ENCODE measurements around the gene TKT.

TKT gene

DNA sequence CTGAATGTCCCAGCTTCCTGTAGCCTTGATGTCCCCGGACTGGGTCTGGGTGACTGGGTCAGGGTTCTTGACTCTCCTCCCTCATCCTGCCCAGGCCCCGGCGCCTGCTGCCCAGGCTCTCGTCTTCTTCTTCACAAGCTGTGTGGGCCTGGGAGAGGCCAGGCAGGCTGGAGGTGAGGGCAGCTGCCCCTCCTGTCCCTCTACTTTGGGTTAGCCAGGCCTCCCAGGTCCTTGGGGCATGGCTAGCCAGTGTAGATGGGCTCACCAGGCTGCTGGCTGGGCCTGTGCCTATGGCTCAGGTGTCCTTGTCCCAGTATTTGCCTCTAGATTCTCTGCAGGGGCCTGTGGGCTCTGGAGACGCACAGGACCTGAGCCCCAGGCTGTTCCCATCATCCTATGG, 31.8 kb downstream of the TKT start:
- no peak for ATAC-seq

DNA sequence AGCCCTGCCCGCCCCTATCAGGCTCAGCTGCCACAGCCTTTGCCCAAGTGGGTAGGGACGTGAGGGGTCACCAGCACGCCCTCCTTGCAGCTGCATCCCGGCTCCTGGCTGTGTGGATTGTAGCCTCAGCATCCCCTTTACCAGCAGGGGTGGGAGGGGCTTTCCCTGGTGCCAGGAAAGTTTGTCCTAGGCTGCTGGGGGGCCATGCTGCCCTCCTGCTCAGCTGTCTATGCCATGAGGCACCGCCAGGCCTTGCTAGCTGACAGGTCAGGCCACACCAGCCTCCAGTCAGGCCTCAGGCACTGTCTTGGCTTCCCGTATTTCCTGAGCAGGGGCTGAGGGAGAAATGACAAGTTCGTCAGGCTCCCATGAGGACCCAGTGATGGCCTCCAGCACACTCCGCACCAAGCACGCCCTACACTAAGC, 32.3 kb downstream of the TKT start:
- no peak for ATAC-seq

DNA sequence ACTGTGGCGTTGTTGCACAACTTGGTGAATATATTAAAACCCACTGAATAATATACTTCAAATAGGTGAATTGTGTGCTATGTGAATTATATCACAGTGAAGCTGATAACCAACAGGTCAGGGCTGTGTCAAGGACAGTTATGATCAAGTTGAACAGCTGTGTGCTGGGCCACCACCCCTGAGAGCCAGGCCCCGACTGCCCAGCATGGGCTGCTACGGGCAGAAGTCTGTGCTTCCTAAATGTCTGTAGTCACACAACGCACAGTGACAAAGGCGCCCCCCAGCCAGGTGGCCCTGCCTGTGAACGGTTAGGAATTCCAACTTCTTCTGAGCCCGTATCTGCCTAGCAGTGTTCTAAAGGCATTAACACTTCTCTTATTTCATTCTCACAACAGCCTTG, 32.8 kb downstream of the TKT start:
- no peak for ATAC-seq

DNA sequence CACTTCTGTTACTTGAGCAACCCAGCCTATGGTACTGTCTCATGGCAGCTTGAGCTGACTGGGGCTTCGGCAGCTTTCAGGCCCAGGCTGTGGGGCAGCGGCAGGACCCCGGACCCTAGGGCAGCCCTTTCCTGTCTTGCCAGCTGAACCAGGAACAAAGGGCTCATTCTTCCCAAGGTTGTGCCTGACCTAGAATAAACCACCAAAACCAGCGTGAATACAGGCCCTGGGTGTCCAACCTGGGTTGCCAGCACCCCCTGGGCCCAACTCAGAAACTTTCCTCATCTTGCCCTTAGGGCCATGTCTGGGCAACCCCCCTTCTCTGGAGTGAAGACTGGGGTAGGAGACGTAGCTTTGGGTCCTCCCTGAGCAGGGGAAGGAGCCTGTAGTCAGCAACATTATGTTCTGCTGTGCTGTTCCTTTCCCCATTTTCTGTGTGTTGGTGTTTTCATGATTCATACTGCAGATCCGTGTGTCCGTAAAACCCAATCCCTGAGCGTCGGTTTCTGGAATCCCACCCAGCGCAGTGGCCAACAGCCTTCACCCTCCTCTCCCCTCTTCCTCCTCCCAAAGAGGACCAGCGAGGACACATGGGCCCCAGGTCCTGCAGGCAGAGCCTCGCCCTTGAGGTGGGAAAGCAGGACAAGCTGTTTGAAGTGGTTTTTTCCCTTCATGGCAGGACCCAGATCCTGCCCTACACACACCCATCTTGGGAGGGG, 33.5 kb downstream of the TKT start:
- no peak for ATAC-seq

DNA sequence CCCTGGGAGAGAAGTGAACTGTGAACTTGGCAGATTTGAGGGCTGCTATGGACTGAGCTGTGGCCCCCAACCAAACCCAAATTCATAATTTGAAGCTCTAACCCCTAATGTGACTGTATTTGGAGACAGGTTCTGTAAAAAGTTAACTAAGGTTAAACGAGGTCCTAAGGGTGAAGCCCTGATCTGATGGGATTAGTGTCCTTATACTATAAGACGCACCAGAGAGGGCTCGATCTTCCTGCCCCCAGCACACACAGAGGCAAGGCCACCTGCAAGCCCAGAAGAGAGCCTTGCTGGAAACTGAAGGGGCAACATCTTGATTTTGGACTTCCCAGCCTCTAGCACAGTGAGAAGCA, 34.0 kb downstream of the TKT start:
- no peak for ATAC-seq

DNA sequence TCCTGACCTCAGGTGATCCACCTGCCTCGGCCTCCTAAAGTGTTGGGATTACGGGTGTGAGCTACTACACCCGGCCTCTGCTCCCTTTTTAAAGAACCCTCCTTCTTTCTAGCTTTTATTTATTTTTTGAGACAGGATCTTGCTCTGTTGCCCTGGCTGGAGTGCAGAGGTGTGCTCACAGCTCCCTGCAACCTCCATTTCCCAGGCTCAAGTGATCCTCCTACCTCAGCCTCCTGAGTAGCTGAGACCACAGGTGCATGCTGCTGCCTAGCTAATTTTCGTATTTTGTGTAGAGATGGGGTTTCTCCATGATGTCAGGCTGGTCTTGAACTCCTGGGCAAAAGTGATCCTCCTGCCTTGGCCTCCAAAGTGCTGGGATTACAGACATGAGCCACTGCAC, 34.5 kb downstream of the TKT start:
- ATAC-seq: no peak

DNA sequence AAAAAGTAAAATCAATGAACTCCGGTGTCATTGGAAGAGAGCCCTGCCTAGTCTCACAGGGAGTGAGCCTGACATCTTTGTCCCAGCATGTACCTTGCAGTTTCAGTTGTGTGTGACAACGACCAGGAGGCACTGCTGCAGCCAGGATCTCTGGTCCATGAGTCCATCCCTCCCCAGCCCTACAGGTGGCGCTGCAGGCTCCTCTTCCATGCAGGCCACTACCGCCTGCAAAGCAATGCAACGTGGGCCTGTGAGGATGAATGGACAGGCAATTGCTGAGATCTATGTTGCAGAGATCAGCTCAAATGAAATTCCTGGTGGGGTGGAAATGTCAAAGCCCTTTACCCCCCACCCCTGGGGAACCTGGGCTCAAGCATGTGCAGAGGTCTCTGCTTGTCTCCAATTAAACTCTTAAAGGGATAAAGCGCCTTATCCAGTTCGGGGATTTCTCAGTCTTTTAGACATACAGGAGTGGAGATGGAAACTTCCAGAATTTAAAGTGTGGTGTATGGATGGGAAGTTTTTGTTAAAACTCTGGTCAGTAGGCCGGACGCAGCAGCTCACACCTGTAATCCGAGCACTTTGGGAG, 35.8 kb downstream of the TKT start:
- ATAC-seq: peak; percentile 82 to 83

DNA sequence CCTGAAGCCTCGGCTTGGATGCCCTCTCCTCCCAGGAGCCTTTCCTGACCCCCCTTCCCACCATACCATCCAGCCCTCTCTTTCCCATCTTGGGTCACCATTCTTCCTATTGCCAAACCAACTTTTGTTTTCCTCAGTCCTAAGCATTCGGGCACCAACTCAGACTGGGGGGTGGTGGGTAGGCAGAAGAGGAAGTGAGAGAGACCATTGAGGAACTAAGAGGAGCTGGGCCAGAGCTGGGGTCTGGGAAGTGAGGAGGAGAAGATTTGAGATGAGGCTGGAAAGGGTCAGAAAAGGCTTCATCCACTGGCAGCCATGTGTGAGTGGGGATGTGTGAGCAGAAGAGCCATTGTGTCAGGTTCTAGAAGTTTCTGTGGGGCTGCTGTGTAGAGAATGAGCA, 37.7 kb downstream of the TKT start:
- ATAC-seq: no peak

DNA sequence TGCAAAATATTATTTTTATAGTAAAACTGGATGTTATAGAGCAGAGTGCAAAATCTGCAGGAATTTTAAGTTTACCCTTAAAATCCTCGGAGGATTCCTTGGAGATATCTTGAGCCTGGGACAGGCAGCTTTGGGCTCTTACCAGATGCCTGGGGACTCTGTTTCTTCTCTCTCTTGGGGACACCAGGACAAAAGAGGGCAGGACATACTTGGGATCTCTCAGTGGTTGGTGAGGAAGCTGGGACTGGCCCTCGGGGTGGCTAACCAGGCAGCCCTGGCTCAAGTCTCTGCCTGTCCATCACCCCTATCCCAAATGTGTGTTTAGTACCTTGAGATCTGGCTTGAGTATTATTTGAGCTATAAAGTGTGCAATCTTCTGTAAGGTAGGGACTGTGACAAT, 38.6 kb downstream of the TKT start:
- no peak for ATAC-seq

DNA sequence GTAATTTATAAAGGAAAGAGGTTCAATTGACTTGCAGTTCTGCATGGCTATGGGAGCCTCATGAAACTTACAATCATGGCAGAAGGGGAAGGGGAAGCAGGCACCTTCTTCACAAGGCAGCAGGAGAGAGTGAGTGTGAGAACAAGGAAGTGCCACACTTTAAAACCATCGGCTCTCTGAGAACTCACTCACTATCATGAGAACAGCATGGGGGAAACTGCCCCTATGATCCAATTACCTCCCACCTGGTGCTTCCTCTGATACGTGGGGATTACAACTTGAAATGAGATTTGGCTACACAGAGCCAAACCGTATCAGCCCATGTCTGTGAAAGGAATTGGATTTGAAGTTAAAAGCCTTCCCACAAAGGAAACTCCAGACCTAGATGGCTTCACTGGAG, 39.1 kb downstream of the TKT start:
- ATAC-seq: no peak

DNA sequence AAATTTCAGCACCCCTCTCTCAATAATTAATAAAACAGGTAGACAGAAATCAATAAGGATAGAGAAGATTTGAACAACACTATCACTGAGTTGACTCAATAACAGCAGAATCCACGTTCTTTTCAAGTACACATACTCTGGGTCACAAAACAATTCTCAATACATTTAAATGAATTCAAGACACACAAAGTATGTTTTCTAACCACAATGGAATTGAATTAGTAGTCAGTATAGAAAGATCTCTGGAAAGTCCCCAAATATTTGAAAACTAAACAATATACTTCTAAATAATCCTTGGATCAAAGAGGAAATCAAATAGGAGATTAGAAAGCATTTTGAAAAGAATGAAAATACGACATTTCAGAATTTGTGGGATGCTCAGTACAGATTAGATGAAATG, 40.0 kb downstream of the TKT start:
- ATAC-seq: no peak

DNA sequence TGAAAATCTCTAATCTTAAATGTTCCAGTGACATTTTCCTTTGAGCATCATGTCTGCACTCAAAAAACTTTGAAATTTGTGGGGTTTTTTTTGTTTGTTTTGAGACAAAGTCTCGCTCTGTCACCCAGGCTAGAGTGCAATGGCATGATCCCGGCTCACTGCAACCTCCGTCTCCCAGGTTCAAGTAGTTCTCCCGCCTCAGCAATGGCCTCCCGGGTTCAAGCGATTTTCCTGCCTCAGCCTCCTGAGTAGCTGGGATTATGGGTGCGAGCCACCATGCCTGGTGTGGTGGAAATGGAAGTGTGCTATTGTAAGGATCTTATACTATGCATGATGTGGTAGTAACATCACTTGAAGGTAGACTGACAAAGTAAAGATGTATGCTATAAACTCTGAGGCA, 42.5 kb downstream of the TKT start:
- no peak for ATAC-seq

DNA sequence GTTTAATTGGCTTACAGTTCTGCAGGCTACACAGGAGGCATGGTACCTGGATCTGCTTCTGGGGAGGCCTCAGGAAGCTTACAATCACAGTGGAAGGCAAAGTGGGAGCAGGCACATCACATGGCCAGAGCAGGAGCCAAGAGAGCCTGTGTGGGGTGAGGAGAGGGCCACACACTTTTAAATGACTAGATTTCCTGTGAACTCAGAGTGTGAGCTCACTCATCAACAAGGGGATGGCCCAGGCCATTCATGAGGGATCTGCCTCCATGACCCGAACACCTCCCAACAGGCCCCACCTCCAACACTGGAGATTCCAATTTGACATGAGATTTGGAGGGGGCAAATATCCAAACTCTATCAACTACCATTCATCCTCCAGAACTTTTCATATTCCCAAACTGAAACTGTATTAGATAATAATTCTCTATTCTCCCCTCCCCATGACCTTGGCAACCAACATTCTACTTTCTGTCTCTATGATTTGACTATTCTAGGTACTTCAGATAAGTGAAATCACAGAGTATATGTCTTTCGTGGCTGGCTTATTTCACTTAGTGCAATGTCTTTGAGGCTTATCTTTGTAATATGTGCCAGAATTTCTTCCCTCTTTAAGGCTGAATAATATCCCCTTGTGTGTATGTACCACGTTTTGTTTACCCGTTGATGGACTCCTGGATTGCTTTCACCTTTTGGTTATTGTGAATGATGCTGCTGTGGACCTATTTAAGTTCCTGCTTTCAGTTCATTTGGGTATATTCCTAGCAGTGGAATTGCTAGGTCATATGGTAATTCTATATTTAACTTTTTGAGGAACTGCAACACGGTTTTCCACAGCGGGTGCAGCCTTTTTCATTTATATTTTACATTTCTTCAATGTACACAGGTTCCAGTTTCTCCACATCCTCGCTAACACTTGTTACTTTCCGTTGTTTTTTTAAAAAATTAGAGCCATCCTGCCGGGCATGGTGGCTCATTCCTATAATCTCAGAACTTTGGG, 43.8 kb downstream of the TKT start:
- no peak for ATAC-seq

DNA sequence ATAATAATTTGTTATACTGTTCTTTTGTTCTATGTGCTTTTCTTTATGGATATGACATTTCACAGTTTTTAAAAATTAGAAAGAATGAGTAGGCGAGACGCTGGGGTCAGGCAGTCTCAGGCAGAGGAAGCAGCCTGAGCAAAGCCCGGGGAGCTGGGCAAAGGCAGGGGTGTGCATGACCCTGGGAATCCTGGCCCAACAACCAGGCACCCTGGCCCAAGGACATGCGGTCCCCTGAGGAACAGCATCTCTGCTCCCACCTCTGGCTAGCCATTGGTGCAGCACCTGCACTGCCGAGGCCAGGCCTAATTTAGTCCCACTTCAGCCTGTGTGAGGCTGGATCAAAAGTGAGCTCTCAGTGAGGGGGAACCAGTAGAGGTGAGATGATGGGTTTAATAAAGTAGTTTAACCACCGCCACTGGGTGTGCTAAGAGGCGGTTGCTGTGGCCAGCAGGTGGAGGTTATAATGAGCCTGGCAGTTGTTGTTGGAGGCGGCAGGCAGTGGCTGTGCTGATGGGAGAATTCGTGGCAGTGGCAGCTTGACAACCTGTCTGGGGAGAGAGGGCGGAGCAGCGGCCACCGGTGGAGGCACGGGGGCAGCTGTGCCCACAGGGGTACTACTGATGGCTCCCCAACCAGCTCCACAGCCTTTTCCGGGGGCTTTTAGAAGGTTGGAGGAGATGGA, 53.3 kb downstream of the TKT start:
- no peak for ATAC-seq

DNA sequence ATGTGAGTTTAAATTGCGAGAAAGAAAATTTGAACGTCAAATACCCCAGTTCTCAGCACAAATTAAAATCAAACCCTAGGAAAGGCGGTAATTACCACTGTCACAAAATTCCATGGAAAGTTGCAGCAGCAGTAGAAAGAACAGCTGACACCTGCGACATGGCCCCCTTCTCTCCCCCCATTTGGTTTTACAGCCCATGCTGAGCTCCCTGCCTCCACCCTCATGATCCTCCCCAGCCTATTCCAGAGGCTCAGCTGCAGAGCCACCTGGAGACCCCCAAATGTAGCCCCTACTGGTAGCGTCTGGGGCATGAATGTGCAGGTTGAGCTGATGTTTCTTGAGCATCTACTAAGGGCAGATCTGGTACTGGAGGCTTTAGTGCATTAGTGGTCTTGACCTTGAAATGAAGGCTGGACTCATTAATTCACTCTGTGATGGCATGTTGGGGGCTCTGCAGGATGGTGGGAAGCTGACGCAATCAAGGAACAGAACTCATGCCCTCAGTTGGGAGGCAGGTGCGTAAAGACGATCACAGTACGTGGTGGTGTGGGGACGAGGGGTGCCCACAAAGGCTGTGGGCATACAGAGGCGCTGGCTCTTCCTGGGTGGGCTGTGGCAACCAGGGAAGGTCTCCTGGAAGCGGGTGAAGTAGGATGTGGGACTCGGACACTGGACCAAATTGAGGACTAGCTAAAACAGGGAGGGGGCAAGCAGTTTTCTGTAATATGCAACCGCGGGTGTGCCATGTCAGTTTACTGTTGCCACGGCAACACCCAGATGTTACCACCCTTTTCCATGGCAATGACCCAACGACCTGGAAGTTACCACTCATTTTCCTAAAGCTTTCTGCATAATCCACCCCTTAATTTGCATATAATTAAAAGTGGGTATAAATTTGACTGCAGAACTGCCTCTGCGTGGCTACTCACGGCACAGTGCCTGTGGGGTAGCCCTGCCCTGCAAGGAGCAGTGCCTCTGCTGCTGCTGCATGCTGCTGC, 55.0 kb downstream of the TKT start:
- ATAC-seq: no peak

DNA sequence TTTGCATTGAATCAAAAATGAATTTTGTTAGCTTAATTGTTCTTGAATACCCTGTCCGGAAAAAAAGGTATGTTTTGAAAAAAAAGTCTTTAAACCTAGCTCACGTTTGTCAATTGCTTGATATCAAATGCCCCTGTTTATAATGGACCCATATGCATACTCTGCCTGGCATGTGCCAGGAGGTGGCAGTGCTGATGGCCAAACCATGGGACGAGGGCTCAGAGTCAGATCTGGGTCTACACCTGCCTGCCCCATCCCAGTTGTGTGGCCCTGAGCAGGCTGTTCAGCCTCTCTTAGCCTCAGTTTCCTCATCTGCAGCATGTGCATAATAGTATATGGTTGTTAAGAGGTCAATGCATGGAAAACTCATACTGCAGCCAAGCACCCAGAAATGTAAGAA, 56.0 kb downstream of the TKT start:
- ATAC-seq: no peak

DNA sequence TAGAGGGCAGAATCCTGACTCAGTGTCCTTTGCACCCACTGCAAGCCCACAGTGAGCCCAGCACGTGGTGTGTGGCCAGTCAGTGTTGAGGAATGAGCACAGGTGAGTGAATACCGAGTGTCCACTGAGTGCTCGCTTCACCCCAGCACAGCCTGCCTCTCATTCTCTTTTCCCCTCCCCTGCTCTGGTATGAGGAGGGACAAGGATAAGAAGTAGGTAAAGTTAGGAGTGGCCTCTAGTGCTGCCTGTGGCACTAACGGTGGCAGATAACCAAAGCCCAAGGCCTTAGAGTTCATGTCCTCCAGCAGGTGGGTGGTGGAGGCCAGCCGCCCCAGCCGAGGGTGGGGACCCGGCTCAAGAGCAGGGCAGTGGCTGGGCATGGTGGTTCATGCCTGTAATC, 56.8 kb downstream of the TKT start:
- no peak for ATAC-seq

DNA sequence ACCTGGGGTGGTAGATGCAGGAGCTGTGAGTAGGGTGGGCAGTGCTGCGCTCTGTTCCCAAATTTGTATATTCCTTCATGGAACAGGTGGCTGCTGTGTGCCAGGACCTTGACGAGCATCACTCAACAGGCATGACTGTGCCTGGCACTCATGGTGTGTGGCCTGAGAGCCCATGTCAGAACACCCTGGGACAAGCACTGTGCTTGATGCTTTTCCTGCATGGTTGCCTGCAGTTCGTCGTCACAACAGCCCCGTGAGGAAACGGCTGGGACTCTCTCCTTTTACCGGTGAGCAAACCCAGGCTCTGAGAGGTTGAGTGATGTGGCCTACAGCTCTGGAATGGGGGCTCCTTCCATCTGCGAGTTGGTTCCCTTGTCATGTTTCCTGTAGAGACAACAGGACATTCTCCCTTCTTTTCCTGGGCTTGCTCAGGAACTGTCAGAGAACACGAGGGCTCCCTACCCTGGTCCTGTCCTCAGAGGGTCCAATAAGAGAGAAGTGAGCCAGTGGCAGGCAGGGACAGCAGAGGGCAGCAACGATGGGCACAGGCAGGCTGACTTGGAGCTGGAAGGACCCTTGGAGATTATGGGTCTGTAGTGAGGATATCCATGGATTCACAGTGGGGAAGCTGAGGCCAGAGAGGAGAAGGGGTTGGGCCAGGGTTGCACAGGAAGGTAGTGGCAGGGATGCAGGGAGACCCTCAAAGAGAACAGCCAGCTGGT, 57.4 kb downstream of the TKT start:
- ATAC-seq: no peak

DNA sequence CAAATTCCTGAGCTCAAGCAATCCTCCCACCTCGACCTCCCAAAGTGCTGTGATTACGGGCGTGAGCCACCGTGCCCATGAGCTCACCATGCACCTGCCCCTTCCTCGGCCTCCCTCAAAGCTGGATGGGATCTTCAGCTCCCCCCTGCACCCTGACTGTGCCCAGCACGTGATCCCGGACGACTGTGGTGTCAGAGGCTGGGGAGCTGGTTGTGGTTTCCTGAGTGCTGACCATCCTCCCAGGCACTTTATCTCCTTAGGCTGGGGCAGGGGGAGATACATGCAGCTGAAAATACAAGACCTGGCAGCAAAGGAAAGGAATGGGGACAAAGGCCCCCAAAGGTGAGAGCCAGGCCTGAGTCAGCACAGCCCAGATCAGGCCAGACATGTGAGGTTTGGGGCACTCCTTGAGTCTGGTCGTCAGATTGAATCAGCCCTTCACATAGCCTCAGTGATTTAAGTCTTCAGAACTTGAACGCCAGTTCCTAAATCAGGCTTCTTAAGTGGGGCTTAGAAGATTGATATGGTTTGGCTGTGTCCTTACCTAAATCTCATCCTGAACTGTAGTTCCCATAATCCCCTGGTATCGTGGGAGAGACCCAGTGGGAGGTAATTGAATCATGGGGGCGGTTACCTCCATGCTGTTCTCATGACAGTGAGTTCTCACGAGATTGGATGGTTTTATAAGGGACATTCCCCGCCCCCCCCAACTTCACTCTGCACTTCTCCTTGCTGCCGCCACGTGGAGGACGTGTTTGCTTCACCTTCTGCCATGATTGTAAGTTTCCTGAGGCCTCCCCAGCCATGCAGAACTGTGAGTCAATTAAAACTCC, 59.0 kb downstream of the TKT start:
- peak; percentile 30 to 46 for ATAC-seq
